GM21723 (cell line): ENCODE results near the gene ABCB10.
A peak's percentile ranks its signal among the peaks of the same experiment; 100 is the strongest.
"Not testable (repeated sequence)": the region's sequence is repeated elsewhere in the genome, so short reads cannot be mapped to it uniquely, and the experiment has no call there.

Source experiments
- ATAC-seq: cut with Tn5 transposase; IDR thresholded peaks from one replicate; pipeline ENCODE4 v1.9.1; 2021; ENCODE audit warnings: mild to moderate bottlenecking, moderate library complexity; ENCODE audit not compliant: unreplicated experiment

Gene ABCB10

GRCh38 chr1:229558460-229559335 lies at the start of gene ABCB10:
Gene ABCB10, minus strand, starts transcription at chr1:229558707. Its CDS starts 55 bp downstream, at chr1:229558652.
- ATAC-seq, result peak; percentile 82

GRCh38 chr1:229607370-229607769 lies 48.9 kb upstream of the ABCB10 start:
- ATAC-seq, result no peak

DNA sequence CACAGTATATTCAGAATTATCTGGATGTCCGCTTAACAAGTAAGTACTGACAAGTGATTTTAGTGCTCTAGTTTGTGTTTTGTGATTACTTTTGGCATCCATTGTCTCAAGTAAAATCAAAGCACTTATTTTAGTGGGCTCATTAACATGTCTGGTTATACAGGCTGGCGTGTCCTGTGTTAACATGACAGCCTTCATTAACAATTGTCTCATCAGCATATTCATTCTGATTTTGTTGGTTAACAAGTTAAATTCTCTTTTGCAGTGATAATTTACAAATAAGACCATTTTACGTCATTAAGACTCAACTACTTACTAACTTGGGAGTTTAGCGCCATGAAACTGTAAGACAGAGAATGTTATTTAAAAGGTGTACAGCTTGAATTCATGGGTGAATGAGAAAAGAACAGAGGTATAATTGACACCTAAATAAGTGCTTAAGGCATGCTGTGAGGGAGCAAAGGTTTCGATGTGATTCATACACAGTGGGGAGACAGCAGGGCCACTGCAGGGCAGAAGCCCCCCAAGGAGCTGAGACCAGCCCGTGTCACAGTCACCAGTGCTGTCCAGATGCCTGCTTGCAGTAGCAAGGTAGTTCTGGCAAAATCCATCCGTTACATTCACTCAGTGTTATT lies 45.0 kb upstream of the ABCB10 start:
- no peak for ATAC-seq

- no peak for ATAC-seq
These were observed 41.7 kb upstream of the ABCB10 start for GRCh38 chr1:229600229-229600628.

DNA sequence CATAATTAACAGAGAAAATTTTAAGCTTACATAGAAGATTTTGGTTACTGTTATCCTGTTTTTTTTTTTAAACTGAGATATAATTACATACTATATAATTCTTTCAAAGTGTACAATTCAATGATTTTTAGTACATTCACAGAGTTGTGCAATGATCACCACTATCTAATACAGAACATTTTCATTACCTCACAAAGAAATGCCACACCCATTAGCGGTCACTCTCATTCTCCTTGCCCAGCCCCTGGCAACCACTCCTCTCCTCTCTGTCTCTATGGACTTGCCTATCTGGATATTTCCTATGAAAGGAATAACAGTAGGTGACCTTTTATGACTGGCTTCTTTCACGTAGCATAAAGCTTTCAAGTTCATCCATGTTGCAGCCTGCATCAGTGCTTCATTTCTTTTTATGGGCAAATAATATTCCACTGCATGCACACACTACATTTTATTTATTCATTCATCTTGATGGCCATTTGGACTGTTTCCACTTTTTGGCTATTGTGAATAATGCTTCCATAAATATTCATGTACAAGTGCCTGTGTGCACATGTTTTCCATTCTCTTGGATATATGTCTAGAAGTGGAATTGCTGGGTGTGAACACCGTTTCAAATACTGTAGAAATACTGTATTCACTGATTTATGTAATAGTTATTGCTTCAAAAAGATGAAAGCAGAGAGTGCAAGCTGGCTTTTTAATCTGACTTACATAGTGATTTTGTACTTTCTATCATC lies 40.9 kb upstream of the ABCB10 start:
- ATAC-seq, result no peak

DNA sequence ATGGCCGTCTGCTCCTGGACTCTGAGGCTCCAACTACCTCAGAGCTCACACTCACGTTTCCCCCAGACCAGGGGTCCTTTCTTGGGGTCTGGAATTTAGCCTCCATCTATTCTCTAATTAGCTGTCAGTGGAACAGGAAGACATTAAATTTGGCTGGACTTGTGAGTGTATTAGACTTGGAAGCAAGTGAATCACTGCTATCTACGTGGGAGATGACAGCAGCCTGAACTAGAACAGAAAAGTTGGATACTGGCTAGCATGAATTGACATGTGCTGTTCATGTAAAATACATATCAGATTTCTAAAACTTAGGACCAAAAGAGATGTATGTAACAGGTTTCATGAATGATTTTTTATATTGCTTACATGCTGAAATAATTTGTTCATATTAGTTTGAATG lies 39.4 kb upstream of the ABCB10 start:
- no peak for ATAC-seq

GRCh38 chr1:229596925-229597699 lies 38.6 kb upstream of the ABCB10 start:
- ATAC-seq, result no peak

DNA sequence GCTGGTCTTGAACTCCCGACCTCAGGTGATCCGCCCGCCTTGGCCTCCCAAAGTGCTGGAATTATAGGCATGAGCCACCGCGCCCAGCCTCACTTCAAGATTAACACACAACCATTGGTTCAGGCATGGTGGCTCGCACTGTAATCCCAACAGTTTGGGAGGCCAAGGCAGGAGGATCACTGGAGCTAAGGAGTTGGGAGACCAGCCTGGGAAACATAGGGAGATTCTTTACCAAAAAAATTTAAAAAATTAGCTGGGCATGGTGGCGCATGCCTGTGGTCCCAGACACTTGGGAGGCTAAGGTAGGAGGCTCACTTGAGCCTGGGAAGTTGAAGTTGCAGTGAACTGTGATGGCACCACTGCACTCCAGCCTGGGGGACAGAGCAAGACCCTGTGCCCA lies 37.4 kb upstream of the ABCB10 start:
- not testable (repeated sequence) for ATAC-seq

- no peak for ATAC-seq
These were observed 35.9 kb upstream of the ABCB10 start for GRCh38 chr1:229594227-229595008.

- no peak for ATAC-seq
These were observed 35.3 kb upstream of the ABCB10 start for GRCh38 chr1:229593800-229594199.

DNA sequence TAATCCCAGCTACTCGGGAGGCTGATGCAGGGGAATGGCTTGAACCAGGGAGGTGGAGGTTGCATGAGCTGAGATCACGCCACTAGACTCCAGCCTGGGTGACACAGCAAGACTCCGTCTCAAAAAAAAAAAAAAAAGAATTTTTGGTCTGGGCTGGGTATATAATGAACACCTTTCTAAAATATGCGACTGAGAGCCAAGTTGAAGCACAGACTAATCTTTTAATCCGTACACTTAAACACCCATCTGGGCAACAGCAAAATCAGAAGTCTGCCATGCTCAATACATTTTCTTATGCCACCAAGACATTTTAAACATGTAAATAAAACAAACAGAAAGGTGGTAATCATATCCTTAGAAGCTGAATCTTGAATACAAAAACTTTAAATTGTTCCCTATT lies 31.6 kb upstream of the ABCB10 start:
- no peak for ATAC-seq

GRCh38 chr1:229585338-229585737 lies 26.8 kb upstream of the ABCB10 start:
- ATAC-seq, result no peak

DNA sequence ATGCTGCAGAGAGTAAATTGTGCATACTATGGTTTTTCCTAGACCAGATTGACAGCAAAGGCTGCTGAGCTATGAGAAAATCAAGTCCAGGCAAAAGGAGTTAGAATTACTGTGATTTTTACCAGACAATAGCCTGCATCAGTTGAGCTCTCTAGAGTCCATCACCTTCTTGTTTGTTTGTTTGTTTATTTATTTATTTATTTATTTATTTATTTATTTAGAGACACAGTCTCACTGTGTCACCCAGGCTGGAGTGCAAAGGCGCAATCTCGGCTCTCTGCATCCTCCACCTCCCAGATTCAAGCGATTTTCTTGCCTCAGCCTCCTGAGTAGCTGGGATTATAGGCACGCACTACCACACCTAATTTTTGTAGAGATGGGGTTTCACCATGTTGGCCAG lies 24.2 kb upstream of the ABCB10 start:
- ATAC-seq, result no peak

GRCh38 chr1:229582011-229582694 lies 23.6 kb upstream of the ABCB10 start:
- ATAC-seq, result no peak

- ATAC-seq, result no peak
These were observed 23.0 kb upstream of the ABCB10 start for GRCh38 chr1:229581485-229581884.

- peak; percentile 92 for ATAC-seq
These were observed 20.7 kb upstream of the ABCB10 start for GRCh38 chr1:229579059-229579673.

GRCh38 chr1:229578168-229579058 lies 19.9 kb upstream of the ABCB10 start:
- peak; percentile 40 for ATAC-seq
